ENCODE data around the gene COL6A1.

DNA sequence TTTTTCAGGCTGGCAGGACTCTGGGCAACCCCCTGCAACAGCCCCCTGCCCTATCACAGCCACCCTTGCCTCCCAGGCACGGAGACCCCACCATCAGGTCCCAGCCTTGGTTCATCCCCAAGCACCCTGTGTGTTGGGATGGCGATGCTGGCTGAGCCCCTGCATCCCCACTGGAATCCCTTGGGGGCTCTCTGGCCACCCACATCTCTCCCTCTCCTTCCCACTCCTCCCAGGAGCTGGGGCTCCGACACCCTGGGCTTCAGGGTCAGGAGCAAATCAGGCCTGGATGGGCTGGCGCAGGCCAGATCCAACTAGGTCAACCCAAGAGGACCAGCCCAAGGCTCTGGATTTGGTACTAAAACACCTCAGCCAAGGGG lies 25.9 kb downstream of the COL6A1 start:
- TF ChIP-seq CTCF (IDR thresholded peaks at IDR 0.05) (no peak), POLR2A (IDR thresholded peaks at IDR 0.05) (no peak)
